HUES6 (cell line): Measurements from ENCODE around the gene GLRA3.
"Not testable (repeated sequence)": the region's sequence is repeated elsewhere in the genome, so short reads cannot be mapped to it uniquely, and the experiment has no call there.

ENCODE experiments used
- H3K27ac ChIP-seq: 2 replicates; pipeline ENCODE4 v1.7.0; 2013; ENCODE audit warnings: low read depth, mild to moderate bottlenecking, low read length, inconsistent platforms
- H3K27me3 ChIP-seq: 2 replicates; pipeline ENCODE4 v1.6.1; 2013; ENCODE audit warnings: low read length; ENCODE audit not compliant: control insufficient read depth, insufficient read depth
- H3K36me3 ChIP-seq: 2 replicates; pipeline ENCODE4 v1.6.1; 2013; ENCODE audit warnings: low read length; ENCODE audit not compliant: control insufficient read depth, insufficient read depth
- H3K4me1 ChIP-seq: 2 replicates; pipeline ENCODE4 v1.6.1; 2013; ENCODE audit warnings: low read length; ENCODE audit not compliant: control insufficient read depth, insufficient read depth
- H3K4me3 ChIP-seq: 2 replicates; pipeline ENCODE4 v1.5.1; 2013; ENCODE audit warnings: low read depth, low read length
- H3K9ac ChIP-seq: one replicate; pipeline ENCODE4 v1.6.1; 2013; ENCODE audit warnings: mild to moderate bottlenecking, low read length
- H3K9me3 ChIP-seq: 2 replicates; pipeline ENCODE4 v1.6.1; 2013; ENCODE audit warnings: low read depth, low read length; ENCODE audit not compliant: control insufficient read depth, insufficient read depth

Gene GLRA3

GRCh38 chr4:174658246-174658645 lies 170.8 kb downstream of the GLRA3 start:
- Histone ChIP-seq H3K9ac (no peak overlapping the region), H3K9me3 (no peaks in the 10 kb centered on the region), H3K27ac (no peak overlapping the region), H3K36me3 (no peaks in the 10 kb centered on the region), H3K4me1 (no peaks in the 10 kb centered on the region), H3K4me3 (no peak overlapping the region), H3K27me3 (no peaks in the 10 kb centered on the region)

GRCh38 chr4:174657472-174657871 lies 171.6 kb downstream of the GLRA3 start:
- H3K9ac ChIP-seq: no peak overlapping the region
- H3K27me3 ChIP-seq: no peaks in the 10 kb centered on the region
- no peak overlapping the region for H3K27ac ChIP-seq
- no peak overlapping the region for H3K4me3 ChIP-seq
- no peaks in the 10 kb centered on the region for H3K36me3 ChIP-seq
- no peaks in the 10 kb centered on the region for H3K4me1 ChIP-seq
- H3K9me3 ChIP-seq: no peaks in the 10 kb centered on the region

- no peaks in the 10 kb centered on the region for H3K36me3 ChIP-seq
- no peak overlapping the region for H3K27ac ChIP-seq
- no peaks in the 10 kb centered on the region for H3K27me3 ChIP-seq
- no peak overlapping the region for H3K9ac ChIP-seq
- H3K4me3 ChIP-seq: no peak overlapping the region
- H3K9me3 ChIP-seq: no peaks in the 10 kb centered on the region
- no peaks in the 10 kb centered on the region for H3K4me1 ChIP-seq
These were observed 174.4 kb downstream of the GLRA3 start for GRCh38 chr4:174654634-174655033.

GRCh38 chr4:174650711-174651355 lies 178.2 kb downstream of the GLRA3 start:
- no peak overlapping the region for H3K27ac ChIP-seq
- no peaks in the 10 kb centered on the region for H3K4me1 ChIP-seq
- no peaks in the 10 kb centered on the region for H3K36me3 ChIP-seq
- H3K4me3 ChIP-seq: no peak overlapping the region
- no peaks in the 10 kb centered on the region for H3K27me3 ChIP-seq
- H3K9ac ChIP-seq: no peak overlapping the region
- no peaks in the 10 kb centered on the region for H3K9me3 ChIP-seq

GRCh38 chr4:174648812-174649211 lies 180.2 kb downstream of the GLRA3 start:
- H3K4me1 ChIP-seq: no peaks in the 10 kb centered on the region
- H3K9ac ChIP-seq: no peak overlapping the region
- H3K4me3 ChIP-seq: no peak overlapping the region
- no peaks in the 10 kb centered on the region for H3K9me3 ChIP-seq
- H3K27me3 ChIP-seq: no peaks in the 10 kb centered on the region
- H3K27ac ChIP-seq: no peak overlapping the region
- no peaks in the 10 kb centered on the region for H3K36me3 ChIP-seq

- Histone ChIP-seq H3K9me3 (no peaks in the 10 kb centered on the region), H3K4me1 (no peaks in the 10 kb centered on the region), H3K27me3 (no peaks in the 10 kb centered on the region), H3K27ac (no peak overlapping the region), H3K9ac (no peak overlapping the region), H3K4me3 (no peak overlapping the region), H3K36me3 (no peaks in the 10 kb centered on the region)
These were observed 182.7 kb downstream of the GLRA3 start for GRCh38 chr4:174646326-174646725.

- Histone ChIP-seq H3K9ac (no peak overlapping the region), H3K36me3 (no peaks in the 10 kb centered on the region), H3K4me3 (no peak overlapping the region), H3K27ac (no peak overlapping the region), H3K9me3 (no peaks in the 10 kb centered on the region), H3K4me1 (no peaks in the 10 kb centered on the region), H3K27me3 (no peaks in the 10 kb centered on the region)
These were observed 188.9 kb downstream of the GLRA3 start for GRCh38 chr4:174640146-174640545.

- H3K9ac ChIP-seq: no peak overlapping the region
- H3K9me3 ChIP-seq: no peaks in the 10 kb centered on the region
- no peaks in the 10 kb centered on the region for H3K27me3 ChIP-seq
- H3K27ac ChIP-seq: no peak overlapping the region
- H3K36me3 ChIP-seq: no peaks in the 10 kb centered on the region
- no peaks in the 10 kb centered on the region for H3K4me1 ChIP-seq
- H3K4me3 ChIP-seq: no peak overlapping the region
These were observed 193.3 kb downstream of the GLRA3 start for GRCh38 chr4:174635732-174636131.

GRCh38 chr4:174633399-174633798 lies 195.6 kb downstream of the GLRA3 start:
- H3K4me3 ChIP-seq: no peak overlapping the region
- no peaks in the 10 kb centered on the region for H3K4me1 ChIP-seq
- no peaks in the 10 kb centered on the region for H3K9me3 ChIP-seq
- H3K36me3 ChIP-seq: no peaks in the 10 kb centered on the region
- no peak overlapping the region for H3K9ac ChIP-seq
- no peaks in the 10 kb centered on the region for H3K27me3 ChIP-seq
- H3K27ac ChIP-seq: no peak overlapping the region

GRCh38 chr4:174631901-174632758 lies 196.9 kb downstream of the GLRA3 start:
- no peak overlapping the region for H3K4me3 ChIP-seq
- H3K4me1 ChIP-seq: no peaks in the 10 kb centered on the region
- no peaks in the 10 kb centered on the region for H3K9me3 ChIP-seq
- H3K27me3 ChIP-seq: no peaks in the 10 kb centered on the region
- no peak overlapping the region for H3K9ac ChIP-seq
- H3K36me3 ChIP-seq: no peaks in the 10 kb centered on the region
- H3K27ac ChIP-seq: no peak overlapping the region

- H3K36me3 ChIP-seq, H3K9ac ChIP-seq, H3K27me3 ChIP-seq, H3K9me3 ChIP-seq, H3K4me3 ChIP-seq, H3K27ac ChIP-seq, H3K4me1 ChIP-seq: not testable (repeated sequence)
These were observed 199.1 kb downstream of the GLRA3 start for GRCh38 chr4:174629907-174630450.
